Psoas muscle (tissue), 8 donors: Measurements from ENCODE around the gene HSPA6. TPM values are rescaled to one million over a fixed set of nuclear protein-coding genes. Genes with fewer than 3 reads are reported as not detected.
"Not testable (repeated sequence)": the region's sequence is repeated elsewhere in the genome, so short reads cannot be mapped to it uniquely, and the experiment has no call there.

Experiments
- ATAC-seq, 4 donors: fragments of 200-7000 bp; cut with Tn5 transposase; one replicate each; pipeline ENCODE4 v1.9.1; 2020; ENCODE audit warnings: moderate library complexity in 3 of 4, mild to moderate bottlenecking in 2 of 4
- DNase-seq, 2 donors: peaks; one replicate each; pipeline ENCODE4 v3.0.0-alpha.2; 2020
- H3K27ac ChIP-seq: fragments of 200-600 bp; one replicate; pipeline ENCODE4 v1.8.0; 2022
- H3K27me3 ChIP-seq, 3 donors: fragments of 200-600 bp in 1 of 3; one replicate each; pipeline versions ENCODE4 v1.6.1 to v1.8.0; 2013 to 2022; ENCODE audit warnings: low read length in 2 of 3, mild to moderate bottlenecking in 2 of 3, moderate library complexity in 1 of 3; ENCODE audit not compliant: insufficient read depth in 3 of 3
- H3K36me3 ChIP-seq, 2 donors: fragments of 200-600 bp in 1 of 2; one replicate each; pipeline versions ENCODE4 v1.6.1 to v1.8.0; 2013 to 2022; ENCODE audit warnings: low read depth in 1 of 2, mild to moderate bottlenecking in 1 of 2, moderate library complexity in 1 of 2; ENCODE audit not compliant: insufficient read depth in 1 of 2
- H3K4me1 ChIP-seq: fragments of 200-600 bp; one replicate; pipeline ENCODE4 v1.8.0; 2022
- H3K4me3 ChIP-seq: fragments of 200-600 bp; one replicate; pipeline ENCODE4 v1.8.0; 2022; ENCODE audit warnings: mild to moderate bottlenecking
- H3K9me3 ChIP-seq: fragments of 200-600 bp; one replicate; pipeline ENCODE4 v1.8.0; 2022
- CTCF ChIP-seq: fragments of 200-600 bp; IDR thresholded peaks from one replicate; pipeline ENCODE4 v1.8.0; 2022; ENCODE audit warnings: antibody characterized with exemption
- WGBS, 3 donors: extraction: QIAGEN DNeasy Blood & Tissue Kit; methylation state at CpG; one replicate each; pipeline versions ENCODE4 v1.1.6 to v1.1.7; 2013; 5-methylcytosine and 5-hydroxymethylcytosine counted together
- intact Hi-C, 2 donors: fragments of 100-400 bp; cut with DNase I; formaldehyde crosslinking; loops; one replicate each; pipeline versions ENCODE4 v1.11.0 to v1.14.2; 2022
- polyA plus RNA-seq, 3 donors: library from polyadenylated mRNA; stranded (reverse); fragments of 200-250 nt; gene quantifications; one replicate each; pipeline ENCODE4 v1.2.3, GENCODE V29; 2013
- total RNA-seq, 4 donors: library from RNA; stranded (reverse); fragmentation: NEBNext Ultra II Directional in 2 of 4; extraction: Animal tissue kit (Norgen Biotek cat#: 25700) in 2 of 4; gene quantifications; one replicate each; pipeline versions ENCODE4 v1.2.1 to v1.2.4, GENCODE V29; 2021 to 2023
- donor health status: healthy with polysubstance abuse.
- donor health status: DM: no; HTN: no; CAD: no; lungs with moderate emphysema.
- donor health status: Bipolar disorder and iron deficiency.
- donor health status: healthy.
- donor health status: DM: yes; HTN: yes; CAD: no.
- donor health status: DM: no; HTN: no; CAD: no.
- donor health status: DM: no; HTN: no; CAD: no.
- donor health status: DM: yes; HTN: yes; CAD: no.

HSPA6 gene
- total and polyA plus RNA-seq, 7 donors, result 0.32 to 37.7 (median 0.98) TPM

- H3K27ac ChIP-seq, H3K36me3 ChIP-seq, ATAC-seq, intact Hi-C loops, H3K4me1 ChIP-seq, H3K9me3 ChIP-seq: not testable (repeated sequence)
- Histone ChIP-seq H3K4me3 (peak overlapping the region; percentile 81), H3K27me3 (peaks cover 0 to 13% (median 0%) of the 10 kb centered on the region in 3 donors)
- WGBS, 3 donors, result 40 to 52% (median 44%) methylated on average over 12 to 21 of the region's 23 CpGs
- peak in 1 of 2 donors; percentile 56 for DNase-seq
These were observed 981 bp downstream of the HSPA6 start for GRCh38 chr1:161525321-161525720.

- ATAC-seq, H3K9me3 ChIP-seq, DNase-seq, H3K4me1 ChIP-seq, H3K4me3 ChIP-seq, H3K36me3 ChIP-seq, intact Hi-C loops, H3K27ac ChIP-seq: not testable (repeated sequence)
- H3K27me3 ChIP-seq, result peaks cover 0 to 13% (median 0%) of the 10 kb centered on the region in 3 donors
- WGBS, 3 donors, result 70 to 81% (median 80%) methylated on average over 7 of the region's 7 CpGs
These were observed 1.6 kb downstream of the HSPA6 start for GRCh38 chr1:161525918-161526317.

GRCh38 chr1:161528550-161528949 is 4.2 kb downstream of the HSPA6 start:
- peaks cover 0 to 24% (median 0%) of the 10 kb centered on the region in 3 donors for H3K27me3 ChIP-seq
- intact Hi-C loops, H3K9me3 ChIP-seq, H3K27ac ChIP-seq, H3K4me3 ChIP-seq, H3K36me3 ChIP-seq, ATAC-seq, H3K4me1 ChIP-seq: not testable (repeated sequence)
- WGBS, 3 donors, result 14 to 35% (median 19%) methylated on average over 3 of the region's 3 CpGs
- peak; percentile 45 to 64 for DNase-seq

- peaks cover 0 to 24% (median 0%) of the 10 kb centered on the region in 3 donors for H3K27me3 ChIP-seq
- H3K9me3 ChIP-seq, H3K27ac ChIP-seq, H3K36me3 ChIP-seq, H3K4me1 ChIP-seq, intact Hi-C loops, DNase-seq: not testable (repeated sequence)
- peak overlapping the region; percentile 77 for H3K4me3 ChIP-seq
- peak in 3 of 4 donors; percentile 1 to 34 (median 5) for ATAC-seq
- 17 to 29% (median 26%) methylated on average over 17 to 19 of the region's 19 CpGs for WGBS, 3 donors
These were observed 5.2 kb downstream of the HSPA6 start for GRCh38 chr1:161529463-161530104.

GRCh38 chr1:161530158-161530557 is 5.8 kb downstream of the HSPA6 start:
- 0 to 1% (median 1%) methylated on average over 12 to 13 of the region's 13 CpGs for WGBS, 3 donors
- DNase-seq, result peak; percentile 52 to 62
- peak; percentile 81 to 87 (median 83) for ATAC-seq
- H3K4me1 ChIP-seq, H3K9me3 ChIP-seq, H3K36me3 ChIP-seq, intact Hi-C loops: not testable (repeated sequence)
- H3K27me3 ChIP-seq, result peaks cover 0 to 24% (median 0%) of the 10 kb centered on the region in 3 donors
- H3K27ac ChIP-seq, result peak overlapping the region; percentile 65
- H3K4me3 ChIP-seq, result peak overlapping the region; percentile 77

- Histone ChIP-seq H3K27me3 (peaks cover 0 to 24% (median 0%) of the 10 kb centered on the region in 3 donors), H3K4me3 (peak overlapping the region; percentile 77), H3K27ac (peak overlapping the region; percentile 65)
- H3K36me3 ChIP-seq, intact Hi-C loops, H3K9me3 ChIP-seq, H3K4me1 ChIP-seq: not testable (repeated sequence)
- peak; percentile 79 to 83 for DNase-seq
- peak; percentile 77 to 84 (median 80) for ATAC-seq
- WGBS, 3 donors, result 1 to 3% (median 2%) methylated on average over 47 to 52 of the region's 56 CpGs
These were observed 6.6 kb downstream of the HSPA6 start for GRCh38 chr1:161530671-161531641.

GRCh38 chr1:161531986-161532643 is 7.8 kb downstream of the HSPA6 start:
- no peaks in the 10 kb centered on the region for H3K9me3 ChIP-seq
- WGBS, 3 donors, result 78 to 83% (median 79%) methylated on average over 22 of the region's 22 CpGs
- no peaks in the 10 kb centered on the region for H3K4me1 ChIP-seq
- no peak overlapping the region for H3K4me3 ChIP-seq
- DNase-seq (no peak), ATAC-seq (no peak)
- no peaks in the 10 kb centered on the region for H3K36me3 ChIP-seq
- H3K27ac ChIP-seq, result no peak overlapping the region
- TF ChIP-seq CTCF, result no peak
- intact Hi-C loops, result no loop called here
- H3K27me3 ChIP-seq, result peaks cover 0 to 20% (median 0%) of the 10 kb centered on the region in 3 donors

GRCh38 chr1:161532644-161533567 is 8.6 kb downstream of the HSPA6 start:
- intact Hi-C loops, H3K4me3 ChIP-seq, H3K9me3 ChIP-seq, H3K36me3 ChIP-seq, H3K27ac ChIP-seq, ATAC-seq, H3K4me1 ChIP-seq, DNase-seq: not testable (repeated sequence)
- 39 to 58% (median 46%) methylated on average over 15 to 16 of the region's 16 CpGs for WGBS, 3 donors
- H3K27me3 ChIP-seq, result peaks cover 0 to 16% (median 0%) of the 10 kb centered on the region in 3 donors

- H3K27ac ChIP-seq, intact Hi-C loops, DNase-seq, ATAC-seq, H3K36me3 ChIP-seq, H3K4me3 ChIP-seq, H3K9me3 ChIP-seq, H3K4me1 ChIP-seq: not testable (repeated sequence)
- WGBS, 3 donors, result 75 to 85% (median 75%) methylated on average over 7 of the region's 7 CpGs
- H3K27me3 ChIP-seq, result peaks cover 0 to 30% (median 3%) of the 10 kb centered on the region in 3 donors
These were observed 12.8 kb downstream of the HSPA6 start for GRCh38 chr1:161537068-161537669.
